Germinal center (tissue), 1 donor: ENCODE results near the gene VAX1.
A peak's percentile ranks its signal among the peaks of the same experiment; 100 is the strongest.
"Not testable (repeated sequence)": the region's sequence is repeated elsewhere in the genome, so short reads cannot be mapped to it uniquely, and the experiment has no call there.

Experiments used
- DNase-seq: peaks from one replicate; pipeline ENCODE4 v3.0.0; 2012; ENCODE audit warnings: mixed read lengths, low spot score

VAX1 gene, protein sequence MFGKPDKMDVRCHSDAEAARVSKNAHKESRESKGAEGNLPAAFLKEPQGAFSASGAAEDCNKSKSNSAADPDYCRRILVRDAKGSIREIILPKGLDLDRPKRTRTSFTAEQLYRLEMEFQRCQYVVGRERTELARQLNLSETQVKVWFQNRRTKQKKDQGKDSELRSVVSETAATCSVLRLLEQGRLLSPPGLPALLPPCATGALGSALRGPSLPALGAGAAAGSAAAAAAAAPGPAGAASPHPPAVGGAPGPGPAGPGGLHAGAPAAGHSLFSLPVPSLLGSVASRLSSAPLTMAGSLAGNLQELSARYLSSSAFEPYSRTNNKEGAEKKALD

DNA sequence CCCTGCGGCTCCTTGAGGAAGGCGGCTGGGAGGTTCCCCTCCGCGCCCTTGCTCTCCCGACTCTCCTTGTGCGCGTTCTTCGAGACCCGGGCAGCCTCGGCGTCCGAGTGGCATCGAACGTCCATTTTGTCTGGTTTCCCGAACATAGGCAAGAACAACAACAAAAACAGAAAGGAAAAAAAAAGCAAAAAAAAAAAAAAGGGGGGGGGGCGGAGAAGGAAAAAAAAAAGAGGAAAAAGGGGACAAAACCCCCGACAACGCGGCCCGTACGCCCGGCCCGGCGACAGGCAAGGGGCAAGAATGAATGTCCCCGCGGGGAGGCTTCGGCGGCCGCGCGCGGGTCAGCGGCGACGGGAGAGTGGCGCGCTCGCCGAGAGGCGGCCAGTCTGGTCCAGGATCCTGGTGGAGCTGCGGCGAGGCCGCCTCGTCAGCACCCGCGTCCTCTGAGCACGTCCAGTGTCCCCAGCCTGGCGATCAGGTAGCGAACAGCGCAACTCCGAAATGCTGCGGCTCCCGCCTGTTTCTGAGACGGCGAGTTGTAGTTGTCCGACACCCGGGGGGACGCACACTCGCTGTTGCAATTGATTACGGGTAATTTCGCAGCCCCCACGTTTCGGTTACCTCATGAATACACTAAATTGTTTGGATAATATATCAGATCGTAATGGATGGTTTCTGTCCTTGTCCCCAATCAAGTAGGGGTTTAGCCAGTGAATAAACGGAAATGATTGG, at the start of gene VAX1:
VAX1 (minus strand) TSS at position 360 of the 732 bp plus-strand sequence; CDS start at position 146, 214 bp downstream.
- no peak for DNase-seq

DNA sequence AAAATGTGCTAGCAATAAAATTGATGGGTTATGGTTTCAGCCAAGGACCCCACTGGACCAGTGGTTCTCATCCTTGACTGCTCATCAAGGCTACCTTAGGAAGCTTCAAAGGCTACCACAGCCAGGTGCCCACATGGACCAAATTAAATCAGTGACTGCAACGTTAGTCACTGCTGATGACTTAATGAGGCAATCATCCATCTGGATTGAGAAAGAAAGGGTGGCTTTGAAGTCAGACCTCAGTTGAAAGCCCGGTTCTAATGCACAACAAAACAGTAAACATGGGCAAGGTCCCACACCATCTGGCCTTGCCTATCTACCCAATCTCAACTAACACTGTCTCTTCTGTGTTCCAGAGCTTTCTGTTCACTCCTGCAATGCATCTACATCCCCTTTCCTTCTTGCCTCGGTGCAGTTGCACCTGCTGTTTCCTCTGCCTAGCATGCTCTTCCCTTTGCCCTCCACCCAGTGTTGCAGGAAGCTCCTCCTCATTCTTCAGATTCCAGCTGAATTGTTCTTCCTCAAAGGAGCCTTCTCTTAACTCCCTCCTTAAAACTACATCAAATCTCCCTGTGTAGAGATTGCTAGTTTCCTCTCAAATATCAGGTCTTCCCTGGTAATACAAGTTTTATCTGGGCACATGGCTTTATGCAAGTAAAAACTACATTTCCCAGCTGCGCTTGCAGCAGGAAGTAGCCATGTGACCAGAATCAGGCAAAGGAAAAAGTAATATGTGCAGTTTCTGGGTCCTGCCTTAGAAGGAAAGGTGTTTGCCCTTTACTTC, 49.0 kb upstream of the VAX1 start:
- no peak for DNase-seq

DNA sequence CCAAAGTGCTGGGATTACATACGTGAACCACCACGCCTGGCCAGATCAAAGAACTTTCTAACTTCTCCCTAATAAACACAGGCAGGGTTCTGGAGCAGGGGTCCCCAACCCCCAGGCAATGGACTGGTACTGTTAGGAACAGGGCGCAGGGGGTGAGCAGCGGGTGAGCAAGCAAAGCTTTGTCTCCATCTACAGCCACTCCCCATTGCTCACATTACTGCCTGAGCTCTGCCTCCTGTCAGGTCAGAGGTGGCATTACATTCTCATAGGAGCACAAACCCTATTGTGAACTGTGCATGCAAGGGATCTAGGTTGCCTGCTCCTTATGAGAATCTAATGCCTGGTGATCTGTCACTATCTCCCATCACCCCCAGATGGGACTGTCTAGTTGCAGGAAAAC, 47.7 kb upstream of the VAX1 start:
- DNase-seq = not testable (repeated sequence)

DNA sequence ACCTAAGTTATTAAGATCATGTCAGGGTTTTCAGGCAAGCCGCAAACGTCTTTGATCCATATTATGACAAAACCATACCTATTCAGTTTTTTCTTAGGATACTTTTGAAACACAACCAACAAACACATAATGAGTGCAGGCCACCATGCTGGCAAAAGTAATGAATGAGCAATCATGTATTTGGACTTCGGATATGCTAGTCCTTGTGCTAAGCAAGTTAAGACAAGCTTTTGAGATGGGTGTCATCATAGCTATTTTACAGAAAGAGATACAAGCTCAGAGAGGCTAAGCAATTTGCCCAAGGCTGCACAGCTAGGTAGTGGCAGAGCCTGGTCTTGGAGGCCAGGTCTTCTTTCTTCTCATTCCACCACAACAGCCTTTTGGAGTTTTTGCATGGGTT, 46.8 kb upstream of the VAX1 start:
- DNase-seq = no peak

DNA sequence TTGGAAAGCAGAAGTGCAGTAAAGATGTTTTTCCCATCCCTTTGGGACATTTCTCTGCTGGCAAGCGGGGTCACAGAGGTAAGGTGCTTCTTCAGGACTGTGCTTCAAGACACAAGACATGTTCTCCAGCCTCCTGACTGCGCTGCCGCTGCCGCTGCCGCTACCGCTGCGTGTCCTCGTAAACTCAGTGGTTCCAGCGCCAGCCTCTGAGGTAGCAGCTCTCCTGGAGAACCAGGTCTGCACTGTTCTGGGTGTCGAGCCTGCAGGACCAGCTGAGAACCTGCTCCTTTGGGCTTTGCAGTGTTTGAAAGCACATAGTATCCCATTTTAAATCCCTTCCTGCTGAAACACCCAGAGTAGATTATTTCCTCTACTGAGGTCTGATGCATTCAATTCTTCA, 46.2 kb upstream of the VAX1 start:
- DNase-seq = no peak

DNA sequence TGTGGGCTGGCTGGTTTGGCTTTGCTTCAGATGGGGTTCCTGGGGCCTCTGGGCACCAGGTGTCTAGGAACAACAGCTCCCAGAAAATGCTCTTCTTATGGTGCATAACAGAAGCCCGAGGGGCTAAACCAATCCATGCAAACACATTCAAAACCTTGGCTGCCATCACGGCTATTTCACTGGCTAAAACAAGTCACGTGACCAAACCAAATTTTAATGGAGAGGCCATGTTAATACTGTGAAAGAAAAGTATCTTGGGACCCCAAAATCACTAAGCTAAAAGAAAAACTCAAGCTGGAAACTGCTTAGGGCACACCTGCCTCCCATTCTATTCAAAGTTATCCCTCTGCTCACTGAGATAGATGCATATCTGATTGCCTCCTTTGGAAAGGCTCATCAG, 40.1 kb upstream of the VAX1 start:
- no peak for DNase-seq

DNA sequence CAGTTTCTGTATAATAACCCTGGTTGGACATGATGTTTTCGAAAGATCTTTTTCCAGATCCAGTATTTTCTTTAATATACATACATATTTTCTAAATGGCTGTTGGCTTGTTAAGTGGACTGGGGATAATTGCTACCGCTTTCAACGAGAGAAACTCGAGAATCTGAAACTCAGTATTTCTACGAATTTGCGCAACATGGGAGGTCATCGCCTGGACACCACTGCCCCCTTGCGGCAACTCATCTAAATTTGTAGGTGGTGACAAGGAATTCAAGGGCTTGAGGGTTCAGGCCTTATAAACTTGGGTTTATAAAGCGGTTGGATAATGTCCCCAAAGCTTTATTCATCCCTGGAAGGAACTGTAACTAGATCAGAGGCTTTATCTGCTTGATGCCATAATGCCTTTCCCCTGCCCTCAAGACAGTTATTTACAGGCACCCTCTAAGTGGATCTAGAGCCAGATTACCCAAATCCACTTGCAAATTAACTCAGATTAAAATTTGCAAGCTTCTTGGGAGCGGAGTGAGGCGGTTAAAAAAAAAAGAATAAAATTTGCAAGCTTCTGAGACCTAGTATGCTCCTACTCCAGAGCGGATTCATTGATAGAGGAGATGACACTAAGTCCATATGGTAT, 37.9 kb upstream of the VAX1 start:
- peak; percentile 70 for DNase-seq

DNA sequence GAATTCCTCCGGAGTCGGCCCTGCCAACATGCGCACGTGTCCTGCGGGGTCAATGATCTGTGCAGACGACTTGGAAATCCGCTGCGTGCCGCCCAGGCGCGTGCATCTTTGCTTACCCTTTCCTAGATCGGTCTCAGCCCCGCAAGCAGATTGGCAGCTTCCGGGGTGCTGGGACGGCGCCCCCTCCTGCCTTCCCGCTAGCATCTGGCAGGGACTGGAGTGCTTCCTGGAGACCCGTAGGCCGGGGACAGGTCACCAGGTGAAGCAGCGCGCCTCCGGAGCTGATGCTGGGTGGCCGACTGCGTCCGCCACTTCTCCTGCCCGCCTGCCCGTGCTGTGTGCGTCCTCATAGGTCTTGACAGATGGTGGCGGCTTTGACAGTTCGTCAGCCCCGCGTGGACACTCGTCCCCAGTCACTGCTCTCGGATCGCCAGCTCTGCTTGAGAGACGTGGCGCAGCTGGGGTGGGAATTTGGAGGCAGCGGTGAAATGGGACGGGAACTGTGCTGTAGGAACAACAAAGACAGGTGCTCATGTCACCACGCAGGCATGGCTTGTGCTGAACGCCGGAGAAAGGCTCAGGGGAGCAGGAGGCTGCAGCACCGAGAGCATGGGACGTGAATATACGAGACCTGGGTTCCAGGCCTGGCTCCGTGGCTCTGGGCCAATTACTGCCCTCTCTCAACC, 37.3 kb upstream of the VAX1 start:
- no peak for DNase-seq

DNA sequence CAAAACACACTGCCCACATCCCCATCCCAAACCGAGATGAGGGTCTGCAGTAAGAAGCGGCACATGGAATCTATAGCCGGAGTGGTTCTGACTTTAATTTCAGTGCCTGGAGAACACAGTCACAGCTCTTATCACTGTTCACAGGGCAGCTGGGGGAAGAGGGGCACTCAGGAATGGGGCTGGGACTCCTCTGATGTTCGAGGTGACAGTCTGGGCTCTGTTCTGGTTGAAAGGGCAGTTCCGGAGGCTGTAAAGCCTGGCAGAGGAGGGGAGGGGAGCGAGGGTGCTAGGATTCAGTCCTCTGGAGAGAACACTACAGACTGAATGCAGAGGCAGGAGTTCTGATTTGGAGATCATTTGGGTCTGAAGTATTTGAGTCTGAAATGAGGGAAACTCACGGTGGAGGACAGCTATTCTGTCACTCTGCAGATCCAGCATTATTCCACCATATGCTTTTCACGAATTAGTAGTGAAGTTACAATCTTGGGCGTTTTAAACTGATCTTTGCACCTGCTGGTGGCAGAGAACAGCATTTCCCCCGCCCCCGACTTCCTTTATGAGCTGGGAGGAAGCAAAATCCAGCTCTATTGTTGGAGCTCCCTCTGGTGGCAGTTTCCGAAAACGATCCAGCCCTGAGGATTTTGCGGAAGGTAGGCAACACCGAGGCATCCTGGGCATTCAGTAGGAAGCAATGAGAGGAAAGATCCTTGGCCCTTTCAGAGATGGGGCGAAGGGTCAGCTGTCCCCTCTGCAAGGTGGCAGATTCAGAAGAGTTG, 36.6 kb upstream of the VAX1 start:
- peak; percentile 77 for DNase-seq

DNA sequence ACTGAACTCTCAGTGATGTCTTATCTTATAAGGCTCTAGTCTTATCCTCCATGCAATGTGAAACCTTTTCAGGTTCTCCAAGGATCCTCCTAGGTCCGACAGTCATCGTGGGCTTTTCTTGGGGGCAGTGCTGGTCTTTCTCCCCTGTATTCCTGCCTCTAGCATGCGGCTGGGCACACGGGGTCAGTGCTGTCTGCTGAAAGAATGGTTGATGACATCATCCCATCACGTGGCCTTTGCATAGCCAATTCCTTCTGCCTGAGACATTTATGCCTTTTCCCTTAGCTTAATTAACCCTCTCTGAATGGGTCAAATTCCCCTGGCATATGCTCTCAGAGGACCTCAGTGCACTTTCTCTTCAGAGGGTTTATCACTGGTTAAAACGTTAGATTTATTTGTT, 32.2 kb upstream of the VAX1 start:
- DNase-seq = no peak

DNA sequence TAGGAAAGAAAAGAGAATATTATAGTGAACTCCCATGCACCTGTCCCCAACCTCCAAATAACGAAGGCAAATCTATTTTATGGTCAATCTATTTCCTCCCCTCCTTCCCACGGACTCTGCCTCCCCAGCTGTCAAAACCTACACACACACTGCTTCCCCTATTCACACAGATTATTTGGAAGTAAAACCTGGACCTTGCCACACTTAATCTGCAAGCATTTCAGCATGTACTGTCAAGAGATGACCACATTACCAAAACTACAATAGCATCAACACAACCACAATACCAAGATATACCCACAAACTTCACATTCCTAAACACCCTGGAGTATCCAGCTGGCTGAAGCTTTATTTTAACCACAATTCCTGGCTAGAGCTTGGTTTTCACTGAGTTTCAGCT, 31.4 kb upstream of the VAX1 start:
- DNase-seq = no peak

DNA sequence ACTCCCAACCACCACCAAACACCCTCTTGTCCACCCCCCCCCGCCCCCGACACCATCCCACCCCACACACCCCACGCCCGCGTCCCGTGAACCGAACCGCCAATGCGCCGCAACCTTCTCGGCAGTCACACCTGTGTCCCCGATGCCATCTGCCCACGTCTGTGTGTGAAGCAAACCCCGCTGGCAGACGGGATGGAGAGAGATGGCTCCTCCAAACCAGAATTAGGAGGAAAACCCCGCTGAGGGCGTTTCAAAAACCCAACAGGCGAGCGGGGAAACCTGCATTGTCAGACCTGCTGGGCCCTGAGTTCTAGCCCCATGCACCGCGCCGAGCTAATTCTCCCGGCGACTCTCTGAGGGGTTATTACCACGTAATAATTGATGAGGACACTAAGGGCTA, 30.7 kb upstream of the VAX1 start:
- no peak for DNase-seq

DNA sequence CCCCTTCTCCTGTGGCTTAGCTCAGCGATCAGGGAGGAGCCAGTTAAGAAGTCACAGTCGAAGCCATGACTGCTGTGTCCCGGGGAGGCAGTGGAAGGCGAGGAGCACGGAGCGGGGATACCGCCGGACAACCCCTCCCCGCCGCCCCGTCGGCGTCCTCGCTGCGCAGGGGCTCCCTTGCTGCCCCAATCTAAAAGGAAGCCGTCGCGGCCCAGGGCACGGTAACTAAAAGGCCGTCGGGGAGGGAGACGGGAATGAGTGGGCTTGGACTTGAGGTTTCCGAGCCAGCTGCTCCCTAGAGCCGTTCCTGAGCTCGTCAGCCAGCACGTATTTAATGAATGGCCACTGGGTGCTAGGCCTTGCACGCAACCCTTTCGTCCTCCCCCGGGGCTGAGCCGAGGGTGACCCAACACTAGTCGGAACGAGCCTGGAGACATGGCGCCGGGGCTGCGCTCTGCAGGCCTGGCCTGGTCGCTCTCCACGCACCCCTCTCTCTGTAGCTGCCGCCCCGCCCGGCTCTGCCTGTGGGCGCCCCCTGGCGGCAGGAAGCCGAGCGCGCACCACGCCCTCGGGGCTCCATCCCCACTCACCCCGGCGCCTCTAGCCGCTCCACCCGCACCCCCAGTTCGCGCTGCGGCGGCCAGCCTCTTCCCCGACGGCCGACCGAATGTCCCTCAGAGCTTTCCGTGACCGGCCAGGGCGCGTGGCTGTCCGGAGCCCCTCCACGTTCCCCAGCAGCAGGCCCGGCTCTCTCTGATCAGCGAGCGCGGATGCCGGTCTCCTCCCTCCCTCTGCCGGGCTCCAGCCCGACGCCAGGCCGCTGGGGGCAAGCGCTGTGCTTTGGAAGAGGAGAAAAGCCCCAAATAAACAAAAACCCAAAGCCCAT, 30.0 kb upstream of the VAX1 start:
- DNase-seq = peak; percentile 86

DNA sequence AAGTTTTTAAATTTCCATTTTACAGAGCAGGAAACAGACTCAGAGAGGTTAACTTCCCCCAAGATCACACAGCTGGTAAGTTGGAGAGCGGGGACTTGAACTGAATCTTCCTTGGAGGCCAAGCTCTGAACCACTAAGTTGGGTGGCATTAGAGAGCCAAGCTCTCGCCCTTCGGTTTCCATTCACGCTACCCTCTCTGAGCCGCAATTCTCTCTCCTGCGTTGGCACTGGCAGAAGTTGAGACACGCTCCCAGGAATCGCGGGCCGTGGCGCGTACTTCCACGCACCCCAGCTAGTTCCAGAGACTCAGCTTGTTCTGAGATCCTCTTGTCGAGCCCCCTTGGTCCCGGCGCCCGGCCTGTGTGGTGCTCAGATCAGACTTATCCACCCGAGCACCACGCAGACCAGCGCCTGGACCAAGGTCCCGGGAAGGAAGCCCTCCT, 29.3 kb upstream of the VAX1 start:
- no peak for DNase-seq

DNA sequence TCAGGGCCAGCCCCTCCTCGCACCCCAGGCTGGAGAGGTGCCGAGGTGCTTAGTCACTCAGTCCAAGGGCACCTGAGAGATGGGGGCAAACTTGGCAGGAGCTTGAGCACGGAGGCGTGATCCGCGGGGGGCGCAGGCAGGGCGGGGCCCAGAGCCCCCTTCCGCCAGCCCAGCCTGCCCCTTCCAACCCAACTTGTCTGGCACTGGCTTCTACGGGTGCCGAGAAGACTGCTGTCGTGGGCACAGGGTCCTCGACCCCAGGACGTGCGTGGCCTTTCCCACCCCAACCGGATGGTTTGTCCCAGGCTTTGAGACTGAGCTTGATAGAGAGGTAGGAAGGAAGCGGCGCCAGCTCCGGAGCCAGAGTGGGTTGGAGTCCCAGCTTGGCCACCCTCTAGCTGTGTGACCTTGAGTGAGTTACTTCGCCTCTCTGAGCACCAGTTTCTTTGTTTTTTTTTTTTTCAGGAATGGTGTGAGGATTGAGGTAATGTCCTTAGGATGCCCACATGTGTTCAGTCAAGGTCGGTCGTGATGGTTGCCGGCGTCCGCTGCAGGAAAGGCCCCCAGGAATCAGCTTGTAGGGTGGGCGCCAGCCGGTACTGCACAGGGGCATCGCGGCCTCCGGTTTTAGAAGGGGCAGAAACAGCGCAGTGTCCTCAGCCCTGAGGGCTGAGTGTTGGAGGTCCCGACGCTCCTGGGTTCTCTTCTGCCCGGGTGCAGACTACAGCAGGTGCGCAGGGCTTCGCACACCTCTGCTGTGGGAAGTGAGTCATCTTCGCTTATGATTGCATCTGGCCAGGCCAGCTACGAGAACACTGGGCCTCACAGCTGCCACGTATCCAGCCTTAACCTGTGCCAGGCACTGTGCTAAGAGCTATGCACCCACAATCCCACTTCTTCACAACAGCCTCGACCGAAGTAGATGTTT, 28.6 kb upstream of the VAX1 start:
- DNase-seq = no peak

DNA sequence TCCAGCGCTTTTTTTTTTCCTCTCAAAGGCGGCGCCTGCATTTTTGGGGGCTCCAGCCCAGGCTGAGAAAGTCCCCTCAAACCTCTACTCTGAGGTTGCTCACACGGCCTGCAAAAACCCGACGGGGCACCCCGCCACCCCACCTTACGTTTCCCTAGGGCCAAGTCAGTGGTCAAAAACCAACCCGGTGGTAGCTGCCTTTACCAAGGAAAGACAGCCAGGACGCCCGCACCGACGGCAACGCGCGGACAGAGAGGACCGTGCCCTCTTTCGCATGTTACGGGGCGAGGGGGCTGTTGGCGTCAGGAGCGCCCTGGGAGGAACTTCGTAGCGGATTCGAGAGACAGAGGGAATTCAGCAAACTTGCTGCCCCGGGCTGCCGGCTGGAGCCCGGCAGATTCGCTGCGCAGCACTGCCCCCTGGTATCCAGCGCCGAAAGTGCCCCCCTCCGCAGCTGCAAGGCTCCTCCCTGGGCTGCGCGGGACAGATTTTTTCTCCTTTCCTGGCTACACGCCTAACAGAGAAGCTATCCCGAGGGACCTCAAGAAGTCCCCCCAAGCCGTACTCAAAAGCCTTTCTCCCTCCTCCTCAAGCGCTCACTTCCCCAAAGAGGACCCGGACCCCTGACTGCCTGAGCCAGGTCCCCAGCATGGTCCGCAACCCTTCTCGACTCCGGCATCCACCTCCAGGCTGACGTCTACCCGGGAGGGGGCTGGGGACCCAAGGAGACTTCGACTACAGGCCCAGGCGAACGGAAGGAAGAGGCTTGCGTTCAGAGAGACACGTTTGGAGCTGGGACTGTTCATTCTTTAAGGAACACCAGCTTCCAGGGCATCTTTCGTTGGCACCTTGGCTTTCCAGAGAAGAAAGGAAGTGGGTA, 27.7 kb upstream of the VAX1 start:
- DNase-seq = peak; percentile 42

DNA sequence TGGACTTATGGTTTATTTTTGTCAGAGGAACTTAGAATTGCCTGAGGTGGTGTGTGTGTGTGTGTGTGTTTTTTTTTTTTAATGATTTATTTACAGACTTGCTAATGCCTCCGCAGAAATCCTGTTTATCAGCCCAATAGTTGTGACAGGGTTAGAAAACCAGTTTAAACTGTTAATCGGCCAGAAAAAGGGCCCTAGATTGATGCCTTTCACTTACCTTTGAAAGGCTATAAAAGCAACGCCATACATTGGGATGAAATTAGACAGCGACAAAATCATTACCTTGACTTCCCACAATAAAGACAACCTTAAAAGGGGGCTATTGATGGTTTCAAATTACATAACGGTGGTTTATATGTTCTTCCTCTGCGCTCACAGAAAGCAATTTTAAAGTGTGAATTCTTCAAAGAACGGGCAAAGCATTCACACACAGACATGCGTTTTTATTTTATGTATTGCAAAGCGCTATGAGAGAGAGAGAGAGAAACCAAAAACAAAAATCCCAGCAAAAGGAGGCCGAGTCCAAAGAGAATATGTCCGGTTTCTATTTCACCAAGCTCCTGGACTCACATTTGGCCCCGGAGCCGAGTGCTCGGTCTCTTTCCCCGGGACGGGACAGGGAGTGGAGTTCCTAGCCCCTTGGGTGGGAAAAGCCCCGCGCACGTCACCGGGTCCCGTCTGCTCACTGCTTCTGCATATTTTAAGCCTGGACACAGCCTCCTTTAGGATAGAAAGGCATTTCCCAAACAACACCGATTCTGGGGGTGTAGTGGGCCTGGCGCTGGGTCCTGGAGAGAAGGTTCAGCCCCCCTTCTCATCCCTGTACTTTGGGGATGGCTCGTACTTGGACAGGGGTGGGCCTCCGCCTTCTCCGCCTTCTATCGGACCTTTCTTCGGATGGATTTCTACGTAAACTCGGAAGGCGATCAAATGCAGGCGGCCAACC, 26.8 kb upstream of the VAX1 start:
- no peak for DNase-seq
